Measurements from ENCODE around the gene RANBP1. TPM values are rescaled to one million over a fixed set of nuclear protein-coding genes. Genes with fewer than 3 reads are reported as not detected.

Gene RANBP1
- total RNA-seq, 2 donors from 2014 or later, result 194 to 256 TPM

GRCh38 chr22:20126284-20127029 is 10.6 kb downstream of the RANBP1 start:
- ATAC-seq (replicated peaks in 1 of 2), result no peak
- Mint-ChIP-seq H3K4me1 (ENCODE audit: low read depth) (peaks cover 37% of the 10 kb centered on the region), H3K27me3 (ENCODE audit: low read depth) (no peaks in the 10 kb centered on the region), H3K27ac (no peak overlapping the region), H3K4me3 (no peak overlapping the region), H3K9me3 (no peaks in the 10 kb centered on the region), H3K36me3 (ENCODE audit: insufficient read depth in 2 of 2) (peaks cover 3 to 16% of the 10 kb centered on the region in 2 donors)
- no peak for DNase-seq

GRCh38 chr22:20127318-20127868 is 11.5 kb downstream of the RANBP1 start:
- no peak for DNase-seq
- no peaks in the 10 kb centered on the region for H3K9me3 Mint-ChIP-seq
- ATAC-seq (replicated peaks in 1 of 2), result no peak
- H3K27ac Mint-ChIP-seq, result no peak overlapping the region
- H3K4me1 Mint-ChIP-seq (ENCODE audit: low read depth), result peaks cover 28% of the 10 kb centered on the region
- H3K36me3 Mint-ChIP-seq (ENCODE audit: insufficient read depth in 2 of 2), result peaks cover 3 to 8% of the 10 kb centered on the region in 2 donors
- no peak overlapping the region for H3K4me3 Mint-ChIP-seq
- H3K27me3 Mint-ChIP-seq (ENCODE audit: low read depth), result no peaks in the 10 kb centered on the region

- Mint-ChIP-seq H3K36me3 (ENCODE audit: insufficient read depth in 2 of 2) (peaks cover 2 to 6% of the 10 kb centered on the region in 2 donors), H3K9me3 (no peaks in the 10 kb centered on the region), H3K27me3 (ENCODE audit: low read depth) (no peaks in the 10 kb centered on the region), H3K4me1 (ENCODE audit: low read depth) (peaks cover 34% of the 10 kb centered on the region), H3K4me3 (no peak overlapping the region), H3K27ac (no peak overlapping the region)
- no peak for ATAC-seq (replicated peaks in 1 of 2)
- DNase-seq, result no peak
These were observed 12.1 kb downstream of the RANBP1 start for GRCh38 chr22:20127869-20128618.

GRCh38 chr22:20128619-20128901 is 12.7 kb downstream of the RANBP1 start:
- H3K4me3 Mint-ChIP-seq, result no peak overlapping the region
- H3K36me3 Mint-ChIP-seq (ENCODE audit: insufficient read depth in 2 of 2), result peaks cover 2 to 4% of the 10 kb centered on the region in 2 donors

GRCh38 chr22:20128902-20129746 is 13.2 kb downstream of the RANBP1 start:
- peak; percentile 52 to 58 for DNase-seq
- H3K27ac Mint-ChIP-seq, result peak overlapping the region; percentile 54

More at GRCh38 chr22:20128619-20128901, 12.7 kb downstream of the RANBP1 start:
- DNase-seq (no peak), ATAC-seq (replicated peaks in 1 of 2) (no peak)
- H3K27ac Mint-ChIP-seq, result no peak overlapping the region
- peaks cover 39% of the 10 kb centered on the region for H3K4me1 Mint-ChIP-seq (ENCODE audit: low read depth)
- H3K27me3 Mint-ChIP-seq (ENCODE audit: low read depth), result no peaks in the 10 kb centered on the region
- no peaks in the 10 kb centered on the region for H3K9me3 Mint-ChIP-seq

GRCh38 chr22:20129747-20130014 is 13.8 kb downstream of the RANBP1 start:
- DNase-seq (no peak), ATAC-seq (replicated peaks in 1 of 2) (no peak)
- no peaks in the 10 kb centered on the region for H3K27me3 Mint-ChIP-seq (ENCODE audit: low read depth)
- peaks cover 0 to 3% of the 10 kb centered on the region in 2 donors for H3K36me3 Mint-ChIP-seq (ENCODE audit: insufficient read depth in 2 of 2)
- no peaks in the 10 kb centered on the region for H3K9me3 Mint-ChIP-seq
- peaks cover 44% of the 10 kb centered on the region for H3K4me1 Mint-ChIP-seq (ENCODE audit: low read depth)
- H3K4me3 Mint-ChIP-seq, result no peak overlapping the region
- H3K27ac Mint-ChIP-seq, result no peak overlapping the region

More at GRCh38 chr22:20128902-20129746, 13.2 kb downstream of the RANBP1 start:
- peaks cover 40% of the 10 kb centered on the region for H3K4me1 Mint-ChIP-seq (ENCODE audit: low read depth)
- no peaks in the 10 kb centered on the region for H3K9me3 Mint-ChIP-seq
- ATAC-seq (replicated peaks in 1 of 2), result peak; percentile 21 to 34
- peaks cover under 1 to 3% of the 10 kb centered on the region in 2 donors for H3K36me3 Mint-ChIP-seq (ENCODE audit: insufficient read depth in 2 of 2)
- H3K27me3 Mint-ChIP-seq (ENCODE audit: low read depth), result no peaks in the 10 kb centered on the region
- peak overlapping the region; percentile 11 to 36 for H3K4me3 Mint-ChIP-seq

- DNase-seq (peak in 1 of 2 donors; percentile 25), ATAC-seq (replicated peaks in 1 of 2) (no peak)
- H3K36me3 Mint-ChIP-seq (ENCODE audit: insufficient read depth in 2 of 2), result peaks cover 0 to 3% of the 10 kb centered on the region in 2 donors
- peaks cover 44% of the 10 kb centered on the region for H3K4me1 Mint-ChIP-seq (ENCODE audit: low read depth)
- no peak overlapping the region for H3K27ac Mint-ChIP-seq
- H3K9me3 Mint-ChIP-seq, result no peaks in the 10 kb centered on the region
- peak overlapping the region; percentile 54 to 63 for H3K4me3 Mint-ChIP-seq
- H3K27me3 Mint-ChIP-seq (ENCODE audit: low read depth), result no peaks in the 10 kb centered on the region
These were observed 14.4 kb downstream of the RANBP1 start for GRCh38 chr22:20130319-20130718.

- H3K36me3 Mint-ChIP-seq (ENCODE audit: insufficient read depth in 2 of 2), result peaks cover 0 to 3% of the 10 kb centered on the region in 2 donors
- ATAC-seq (replicated peaks in 1 of 2), result peak; percentile 70 to 73
- peak overlapping the region; percentile 54 to 63 for H3K4me3 Mint-ChIP-seq
- H3K9me3 Mint-ChIP-seq, result no peaks in the 10 kb centered on the region
- DNase-seq, result peak; percentile 79 to 81
- no peak overlapping the region for H3K27ac Mint-ChIP-seq
- peaks cover 44% of the 10 kb centered on the region for H3K4me1 Mint-ChIP-seq (ENCODE audit: low read depth)
- no peaks in the 10 kb centered on the region for H3K27me3 Mint-ChIP-seq (ENCODE audit: low read depth)
These were observed 15.1 kb downstream of the RANBP1 start for GRCh38 chr22:20130731-20131596.

- peak within 1 kb of the TSS; percentile 76 to 81 for H3K4me3 Mint-ChIP-seq
- H3K36me3 Mint-ChIP-seq (ENCODE audit: insufficient read depth in 2 of 2), result peaks cover 0 to 3% of the 10 kb centered on the region in 2 donors
- peak; percentile 66 to 69 for ATAC-seq (replicated peaks in 1 of 2)
- peak in 1 of 2 donors; percentile 37 for DNase-seq
- no peaks in the 10 kb centered on the region for H3K27me3 Mint-ChIP-seq (ENCODE audit: low read depth)
- no peaks in the 10 kb centered on the region for H3K9me3 Mint-ChIP-seq
- H3K4me1 Mint-ChIP-seq (ENCODE audit: low read depth), result peaks cover 49% of the 10 kb centered on the region
- no peak within 1 kb of the TSS for H3K27ac Mint-ChIP-seq
These were observed 15.6 kb downstream of the RANBP1 start, which contains the start of gene ZDHHC8 for GRCh38 chr22:20131597-20131858. Gene ZDHHC8, plus strand, starts transcription at chr22:20131804. Its CDS starts 144 bp downstream, at chr22:20131948.

GRCh38 chr22:20131859-20132685 is 16.2 kb downstream of the RANBP1 start:
- DNase-seq (peak; percentile 38 to 40), ATAC-seq (replicated peaks in 1 of 2) (peak; percentile 5 to 30)
- Mint-ChIP-seq H3K4me3 (peak overlapping the region; percentile 76 to 81), H3K27ac (no peak overlapping the region), H3K4me1 (ENCODE audit: low read depth) (peaks cover 49% of the 10 kb centered on the region), H3K27me3 (ENCODE audit: low read depth) (no peaks in the 10 kb centered on the region), H3K9me3 (no peaks in the 10 kb centered on the region), H3K36me3 (ENCODE audit: insufficient read depth in 2 of 2) (no peaks in the 10 kb centered on the region)

GRCh38 chr22:20132686-20133246 is 16.9 kb downstream of the RANBP1 start:
- ATAC-seq (replicated peaks in 1 of 2) (no peak), DNase-seq (no peak)
- Mint-ChIP-seq H3K4me1 (ENCODE audit: low read depth) (peaks cover 44% of the 10 kb centered on the region), H3K4me3 (peak overlapping the region; percentile 76 to 81), H3K36me3 (ENCODE audit: insufficient read depth in 2 of 2) (no peaks in the 10 kb centered on the region), H3K9me3 (no peaks in the 10 kb centered on the region), H3K27ac (no peak overlapping the region), H3K27me3 (ENCODE audit: low read depth) (no peaks in the 10 kb centered on the region)
